GM18499 (cell line): ENCODE data around the gene GLRX2.
"Not testable (repeated sequence)": the region's sequence is repeated elsewhere in the genome, so short reads cannot be mapped to it uniquely, and the experiment has no call there.

Experiments
- ATAC-seq: cut with Tn5 transposase; IDR thresholded peaks from one replicate; pipeline ENCODE4 v1.9.1; 2021; ENCODE audit warnings: moderate number of reproducible peaks; ENCODE audit not compliant: insufficient read depth, unreplicated experiment

GLRX2 gene

GRCh38 chr1:193104907-193105820 lies at the start of gene GLRX2:
TSS of gene GLRX2 (minus strand) at chr1:193105414. CDS start at chr1:193105382, 32 bp downstream.
- peak; percentile 64 for ATAC-seq

- ATAC-seq, result no peak
Measured at GRCh38 chr1:193144999-193145398, 39.8 kb upstream of the GLRX2 start.

- no peak for ATAC-seq
Measured at GRCh38 chr1:193144361-193144938, 39.2 kb upstream of the GLRX2 start.

GRCh38 chr1:193143285-193143684 lies 38.1 kb upstream of the GLRX2 start:
- ATAC-seq, result no peak

GRCh38 chr1:193142409-193142808 lies 37.2 kb upstream of the GLRX2 start:
- ATAC-seq, result no peak

GRCh38 chr1:193141804-193142203 lies 36.6 kb upstream of the GLRX2 start:
- no peak for ATAC-seq

GRCh38 chr1:193140254-193140653 lies 35.0 kb upstream of the GLRX2 start:
- ATAC-seq, result no peak

GRCh38 chr1:193131266-193131860 lies 26.1 kb upstream of the GLRX2 start:
- no peak for ATAC-seq

- no peak for ATAC-seq
Measured at GRCh38 chr1:193125369-193125768, 20.2 kb upstream of the GLRX2 start.

- no peak for ATAC-seq
Measured at GRCh38 chr1:193123751-193124150, 18.5 kb upstream of the GLRX2 start.

GRCh38 chr1:193121616-193122593 lies 16.7 kb upstream of the GLRX2 start, which contains the start of gene CDC73:
TSS of gene CDC73 (plus strand) at chr1:193122031. CDS start at chr1:193122201, 170 bp downstream.
- peak; percentile 89 for ATAC-seq

- ATAC-seq, result no peak
Measured at GRCh38 chr1:193120604-193121166, 15.5 kb upstream of the GLRX2 start.

- no peak for ATAC-seq
Measured at GRCh38 chr1:193118803-193119730, 13.9 kb upstream of the GLRX2 start.

- no peak for ATAC-seq
Measured at GRCh38 chr1:193118194-193118593, 13.0 kb upstream of the GLRX2 start.

- ATAC-seq, result not testable (repeated sequence)
Measured at GRCh38 chr1:193117167-193117566, 12.0 kb upstream of the GLRX2 start.

- no peak for ATAC-seq
Measured at GRCh38 chr1:193115629-193116227, 10.5 kb upstream of the GLRX2 start.

- no peak for ATAC-seq
Measured at GRCh38 chr1:193114485-193115095, 9.4 kb upstream of the GLRX2 start.

- no peak for ATAC-seq
Measured at GRCh38 chr1:193113992-193114332, 8.7 kb upstream of the GLRX2 start.
